Endothelial cell of umbilical vein (primary cell): ENCODE results near the gene RHOBTB1.

ENCODE experiments used
- CTCF ChIP-seq, 2 donors: IDR thresholded peaks; 1 replicate in 1 of 2; 2 replicates in 1 of 2; pipeline ENCODE4 v1.5.1; 2011; ENCODE audit warnings: low read length in 2 of 2, mild to moderate bottlenecking in 2 of 2, moderate library complexity in 2 of 2, control low read depth in 1 of 2, inconsistent platforms in 1 of 2, low read depth in 1 of 2; ENCODE audit not compliant: insufficient read depth in 1 of 2; ENCODE audit errors: extremely low read depth in 1 of 2
- JUN ChIP-seq: IDR thresholded peaks from 2 replicates; pipeline ENCODE4 v1.6.1; 2011; ENCODE audit warnings: borderline replicate concordance, low read depth; ENCODE audit not compliant: insufficient read length, insufficient read depth
- POLR2AphosphoS5 ChIP-seq: IDR thresholded peaks from 2 replicates; pipeline ENCODE4 v1.6.1; 2012; ENCODE audit warnings: low read depth, mild to moderate bottlenecking, control low read depth, low read length, moderate library complexity; ENCODE audit not compliant: insufficient read depth

- no peak for TF ChIP-seq POLR2AphosphoS5
- TF ChIP-seq CTCF (IDR thresholded peaks at IDR 0.05; ENCODE audit: extremely low read depth in 1 of 2, insufficient read depth in 1 of 2, low read depth in 1 of 2, low read length in 2 of 2): no peak
- no peak for TF ChIP-seq JUN
Observed at GRCh38 chr10:60942134-60942787, 1.7 kb downstream of the RHOBTB1 start.
